ENCODE measurements around the gene CTDSP2.
A peak's percentile ranks its signal among the peaks of the same experiment; 100 is the strongest.
"Not testable (repeated sequence)": the region's sequence is repeated elsewhere in the genome, so short reads cannot be mapped to it uniquely, and the experiment has no call there.

The CTDSP2 gene, protein sequence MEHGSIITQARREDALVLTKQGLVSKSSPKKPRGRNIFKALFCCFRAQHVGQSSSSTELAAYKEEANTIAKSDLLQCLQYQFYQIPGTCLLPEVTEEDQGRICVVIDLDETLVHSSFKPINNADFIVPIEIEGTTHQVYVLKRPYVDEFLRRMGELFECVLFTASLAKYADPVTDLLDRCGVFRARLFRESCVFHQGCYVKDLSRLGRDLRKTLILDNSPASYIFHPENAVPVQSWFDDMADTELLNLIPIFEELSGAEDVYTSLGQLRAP

DNA sequence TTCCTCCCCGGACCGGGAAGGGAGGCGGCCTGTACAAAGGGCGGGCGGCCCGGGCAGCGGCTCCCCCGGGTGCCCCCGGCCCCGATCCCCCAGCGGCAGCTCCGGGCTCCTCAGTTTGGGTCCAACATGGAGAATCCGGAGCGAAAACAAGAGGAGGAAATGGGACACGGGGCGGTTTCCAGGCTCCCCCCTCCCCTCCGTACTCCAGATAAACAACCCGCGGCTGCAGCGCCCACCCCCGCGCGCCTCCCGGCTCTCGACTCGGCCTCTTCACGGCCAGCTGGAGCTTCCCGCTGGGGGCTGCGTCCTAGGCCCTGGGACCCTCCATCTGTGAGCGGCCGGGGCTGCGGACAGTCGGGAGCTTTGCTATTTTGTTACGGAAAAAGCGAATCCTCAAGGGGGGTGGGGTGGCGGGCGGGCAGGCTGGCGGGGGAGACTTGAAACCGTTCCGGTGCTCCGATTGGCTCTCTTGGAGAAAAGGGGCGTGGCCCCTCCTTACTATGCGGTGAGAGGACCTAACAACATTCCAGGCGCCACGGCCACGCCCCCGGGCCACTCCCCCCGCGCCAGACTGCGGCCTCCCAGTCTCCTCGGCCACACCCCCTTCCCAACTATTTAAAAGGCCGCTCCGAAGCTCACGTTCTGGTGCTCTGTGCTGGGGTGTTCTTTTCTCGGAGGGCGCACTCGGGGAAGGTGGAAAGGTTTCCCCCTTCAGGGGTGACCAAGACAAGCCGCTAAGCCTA is at the start of gene CTDSP2:
CTDSP2 (minus strand) TSS at position 153 of the 743 bp plus-strand sequence. CDS start 294 bp downstream, outside the sequence.
- DNase-seq (ENCODE audit: low read depth) = peak; percentile 84

DNA sequence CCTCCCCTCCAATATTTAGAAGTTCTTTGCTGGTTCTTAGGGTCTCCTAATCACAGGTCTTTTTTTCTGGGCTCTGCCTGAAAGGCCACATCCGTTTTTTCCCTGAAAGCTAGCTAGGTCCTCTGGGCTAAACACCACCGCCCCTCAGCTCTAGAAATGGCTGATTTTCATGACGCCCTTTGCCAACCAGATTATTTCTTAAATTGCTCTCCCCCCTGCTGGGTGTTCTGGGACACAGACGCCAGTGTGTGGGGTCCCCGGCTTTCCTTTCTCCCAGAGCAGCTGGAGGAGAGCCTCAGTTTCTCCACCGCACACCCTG is 49.5 kb upstream of the CTDSP2 start:
- DNase-seq (ENCODE audit: low read depth) = no peak

DNA sequence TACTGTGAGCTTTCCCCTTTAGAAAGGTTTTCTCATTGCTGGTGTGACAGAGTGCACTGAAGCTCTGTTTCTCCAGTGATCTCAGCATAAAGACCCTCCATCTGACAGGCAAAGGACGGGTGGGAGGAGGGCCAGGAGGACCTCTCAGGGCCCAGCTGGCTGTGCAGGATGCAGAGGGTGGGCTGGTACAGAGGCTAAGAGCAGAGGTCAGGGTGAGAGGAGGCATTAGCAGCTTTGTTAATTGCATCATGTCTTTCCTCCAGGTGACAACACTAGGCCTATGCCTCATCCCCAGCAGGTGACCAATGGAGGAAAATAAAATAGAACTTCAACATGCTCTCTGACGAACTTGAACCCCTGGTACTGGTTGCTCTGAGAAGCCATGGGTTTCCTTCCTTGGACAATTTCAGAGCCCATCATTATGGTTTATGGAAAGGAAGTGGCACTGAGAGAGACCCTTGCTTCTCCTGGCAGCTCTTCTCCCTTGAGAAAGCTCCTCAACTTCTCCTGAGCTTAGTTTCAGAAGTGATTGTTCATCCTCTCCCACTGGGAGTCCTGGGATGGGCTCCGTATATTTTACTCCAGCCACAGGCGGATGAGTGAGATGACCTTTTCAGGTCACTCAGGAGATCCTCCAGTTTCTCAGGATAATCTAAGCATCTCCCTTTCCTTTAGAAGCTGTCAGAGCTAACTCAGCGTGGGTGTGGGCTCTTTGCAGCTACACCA is 49.0 kb upstream of the CTDSP2 start:
- no peak for DNase-seq (ENCODE audit: low read depth)

DNA sequence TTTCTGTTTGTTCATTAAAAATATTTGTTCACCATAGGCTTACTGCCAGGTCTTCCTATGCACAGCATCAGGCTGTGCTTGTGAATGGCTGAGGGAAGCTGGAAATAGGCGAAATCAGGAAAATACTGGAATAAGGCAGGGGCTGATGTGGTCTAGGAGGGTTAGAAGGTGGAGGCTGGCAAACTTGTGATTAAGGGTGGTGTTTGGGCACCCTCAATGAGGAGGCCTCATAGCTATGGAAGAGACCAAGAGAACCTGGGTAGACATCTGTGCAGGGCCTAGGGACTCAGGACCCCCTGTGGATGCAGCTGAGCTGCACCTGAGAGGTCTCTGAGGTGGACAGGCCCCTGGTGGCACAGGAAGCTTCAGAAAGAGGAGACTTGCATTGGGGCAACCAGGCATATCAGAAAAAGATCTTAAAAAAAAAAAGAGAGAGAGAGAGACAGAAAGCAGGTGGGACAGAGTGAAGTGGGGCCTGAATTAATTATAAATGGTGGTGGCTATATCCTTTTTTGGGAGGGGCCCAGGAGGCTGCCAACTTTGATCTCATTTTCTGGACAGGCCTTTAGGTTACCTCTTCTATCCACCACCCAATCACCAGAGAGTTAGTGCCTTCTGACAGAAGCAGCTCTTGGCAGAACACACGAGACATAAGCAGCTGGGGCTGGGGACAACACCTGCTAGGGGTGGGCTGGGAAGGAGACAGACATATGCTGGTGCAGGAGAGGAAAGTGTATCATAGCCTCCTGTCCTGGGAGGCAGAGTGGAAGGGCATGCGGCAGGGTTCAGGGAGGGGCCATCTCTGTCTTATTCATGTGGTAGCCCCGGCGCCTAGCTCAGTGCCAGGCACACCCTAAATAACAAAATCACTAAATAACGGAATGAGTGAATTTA is 48.1 kb upstream of the CTDSP2 start:
- DNase-seq (ENCODE audit: low read depth) = no peak

DNA sequence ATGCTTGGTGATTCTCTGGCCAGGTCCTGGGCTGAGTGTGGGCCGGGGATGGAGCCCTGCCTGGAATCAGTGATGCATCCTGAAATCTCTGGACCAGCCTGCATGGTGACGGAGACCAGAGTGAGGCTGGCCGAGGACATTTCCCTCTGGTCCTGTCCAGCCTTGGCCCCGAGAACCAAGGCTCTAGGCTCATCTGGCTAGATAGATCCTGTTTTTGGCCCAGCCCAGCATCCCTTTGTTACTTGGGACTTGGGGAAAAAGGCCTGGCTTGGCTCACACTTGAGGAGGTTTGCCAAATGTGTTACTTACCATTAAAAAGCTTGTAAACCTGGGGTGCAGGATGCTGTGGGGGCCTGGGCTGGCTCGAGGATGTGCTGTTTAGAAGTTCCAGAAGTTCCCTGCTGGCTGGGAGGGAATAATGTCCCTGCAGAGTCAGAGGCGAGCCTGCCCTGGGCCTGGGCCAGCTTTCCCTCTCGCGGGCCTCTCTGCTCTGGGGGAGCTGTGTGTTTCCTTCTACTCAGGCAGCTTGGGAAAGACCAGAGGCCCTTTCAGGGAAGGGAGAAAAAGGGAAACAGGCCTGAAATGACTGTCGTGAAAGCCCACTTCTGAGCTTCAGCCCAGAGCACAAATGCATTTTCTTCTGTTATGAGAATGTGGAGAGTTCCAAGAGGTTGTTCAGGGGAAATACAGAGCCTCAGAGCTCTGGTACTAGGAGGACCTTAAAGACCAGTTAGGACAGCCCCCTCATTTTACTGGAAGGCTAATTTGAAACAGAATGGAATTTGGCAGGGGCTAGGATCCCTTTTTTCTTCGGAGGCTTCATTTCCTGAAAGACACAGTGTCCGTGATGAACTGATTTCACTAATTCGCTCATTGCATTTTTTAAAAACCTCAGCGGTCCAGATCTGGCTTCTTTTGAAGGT is 47.2 kb upstream of the CTDSP2 start:
- no peak for DNase-seq (ENCODE audit: low read depth)

DNA sequence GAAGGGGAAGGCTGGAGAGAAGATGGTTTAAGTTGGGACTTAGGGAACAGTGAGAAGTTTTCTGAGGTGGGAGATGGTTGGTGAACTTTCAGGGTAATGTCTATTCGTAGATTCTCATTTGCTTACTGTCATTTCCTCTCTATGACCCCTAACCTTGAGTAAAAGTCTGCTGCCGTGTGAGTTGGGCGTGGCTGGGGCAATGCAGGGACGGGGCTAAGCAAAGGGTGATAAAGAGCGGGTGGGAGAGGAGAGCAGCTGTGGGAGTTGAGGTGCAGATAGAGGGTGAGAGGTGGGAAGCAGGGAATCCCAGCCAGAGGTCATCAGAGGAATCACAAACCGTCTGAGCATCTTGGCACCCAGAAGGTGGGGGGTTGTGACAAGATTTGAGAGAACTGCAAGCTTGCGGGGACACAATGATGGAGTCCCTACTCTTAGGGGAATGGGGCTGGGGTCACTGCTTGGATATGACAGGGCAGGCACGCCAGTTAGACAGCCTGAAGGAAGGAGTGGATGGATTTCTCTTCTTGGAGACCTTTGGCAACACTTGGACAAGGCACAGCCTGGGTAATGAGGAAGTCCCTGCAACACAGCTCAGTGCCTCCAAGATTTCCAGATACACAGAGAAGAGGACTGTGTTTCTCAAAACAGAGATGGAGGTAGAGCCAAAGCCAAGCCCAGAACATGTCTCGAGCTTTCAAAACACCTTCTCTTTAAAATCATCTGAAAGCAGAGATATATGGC is 45.9 kb upstream of the CTDSP2 start:
- no peak for DNase-seq (ENCODE audit: low read depth)

DNA sequence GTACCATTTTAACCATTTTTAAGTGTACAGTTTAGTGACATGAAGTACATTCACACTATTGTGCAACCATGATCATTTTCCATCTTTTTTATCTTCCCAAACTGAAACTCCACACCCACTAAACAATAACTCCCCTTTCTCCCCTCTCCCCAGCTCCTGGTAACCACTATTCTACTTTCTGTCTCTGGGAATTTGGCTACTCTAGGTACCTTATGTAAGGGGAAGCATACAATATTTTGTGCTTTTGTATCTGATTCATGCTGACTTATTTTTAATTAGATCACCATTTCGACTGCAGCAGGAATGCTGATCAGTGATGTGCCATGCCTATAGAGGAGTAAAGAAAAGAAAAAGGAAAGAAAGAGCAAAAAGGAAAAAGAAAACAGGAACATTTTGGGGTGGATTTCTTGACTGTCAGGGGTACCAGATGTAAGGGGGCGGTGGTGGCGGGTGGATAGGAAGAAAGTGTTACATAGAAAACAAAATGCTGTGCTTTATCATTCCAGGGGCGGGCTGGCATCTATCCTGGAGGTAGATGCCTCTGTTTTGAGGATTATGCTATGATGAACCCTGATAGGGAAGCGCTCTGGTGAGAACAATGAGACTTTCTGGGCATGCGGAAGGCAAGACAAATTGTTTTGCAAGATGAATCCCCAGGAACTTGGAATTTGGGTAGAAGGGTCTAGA is 45.2 kb upstream of the CTDSP2 start:
- no peak for DNase-seq (ENCODE audit: low read depth)

DNA sequence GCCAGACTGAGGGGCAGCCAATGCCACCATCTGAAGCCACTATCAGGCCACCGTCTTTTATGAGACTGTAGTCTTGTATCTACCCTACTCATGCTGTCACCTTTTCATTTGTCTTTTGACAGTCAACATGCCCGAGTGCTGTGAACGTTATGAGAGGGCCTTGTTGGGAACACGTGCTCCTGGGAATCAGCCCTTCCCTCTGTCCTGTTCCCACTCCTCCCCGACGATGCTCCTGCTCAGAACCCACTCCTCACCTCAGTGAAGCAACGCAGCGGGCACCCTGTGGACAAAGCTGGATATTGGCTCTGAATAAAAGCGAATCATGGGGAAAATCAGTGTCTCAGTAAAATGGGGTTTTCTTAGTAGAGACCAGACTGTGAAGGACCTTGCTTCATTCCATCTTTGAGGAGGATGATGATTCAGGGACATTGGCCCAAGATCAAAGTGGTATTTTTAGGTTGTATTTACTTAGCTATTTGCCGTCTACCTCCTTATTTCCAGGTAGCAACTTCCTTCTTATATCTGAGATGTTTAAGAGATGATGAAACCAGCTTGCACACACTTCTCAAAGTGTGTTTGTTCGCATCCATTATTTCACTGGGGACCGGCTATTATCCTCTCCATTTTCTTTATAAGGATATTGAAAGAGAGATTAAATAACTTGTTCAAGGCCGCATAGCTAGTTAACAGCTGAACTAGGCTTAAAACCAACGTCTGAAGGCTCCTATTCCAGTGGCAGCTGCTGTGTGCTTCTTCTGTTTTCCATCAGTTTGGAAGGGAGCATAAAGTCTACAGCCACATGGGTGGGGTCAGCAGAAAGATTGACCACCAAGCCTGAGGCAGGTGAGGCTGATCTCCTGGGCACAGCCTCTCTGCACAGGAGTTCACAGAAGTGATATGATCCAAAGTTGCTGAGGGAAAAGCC is 43.9 kb upstream of the CTDSP2 start:
- DNase-seq (ENCODE audit: low read depth) = no peak

DNA sequence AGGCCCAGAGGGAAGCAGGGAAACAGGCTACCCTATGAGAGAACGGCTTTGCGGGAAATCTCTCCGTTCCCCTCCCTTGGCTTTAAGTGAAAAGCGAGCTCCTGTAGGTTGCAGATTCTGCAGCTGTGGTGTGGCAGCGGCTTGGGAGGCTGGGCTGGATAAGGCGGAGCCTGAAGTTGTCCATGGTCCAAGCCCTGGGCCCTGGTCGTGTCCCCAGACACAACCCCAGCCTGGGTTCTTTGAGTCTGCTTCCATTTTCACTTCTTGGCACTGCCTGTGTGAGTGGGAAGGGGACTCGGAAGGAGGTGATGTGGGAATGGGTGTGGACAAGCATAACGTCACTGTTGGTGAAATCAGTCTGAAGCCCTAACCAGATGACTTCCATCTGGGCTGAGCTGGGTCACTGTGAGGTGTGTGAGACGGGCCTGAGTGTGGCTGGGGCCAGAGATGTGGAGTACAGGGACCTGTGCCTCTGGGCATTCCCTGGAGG is 43.0 kb upstream of the CTDSP2 start:
- no peak for DNase-seq (ENCODE audit: low read depth)

DNA sequence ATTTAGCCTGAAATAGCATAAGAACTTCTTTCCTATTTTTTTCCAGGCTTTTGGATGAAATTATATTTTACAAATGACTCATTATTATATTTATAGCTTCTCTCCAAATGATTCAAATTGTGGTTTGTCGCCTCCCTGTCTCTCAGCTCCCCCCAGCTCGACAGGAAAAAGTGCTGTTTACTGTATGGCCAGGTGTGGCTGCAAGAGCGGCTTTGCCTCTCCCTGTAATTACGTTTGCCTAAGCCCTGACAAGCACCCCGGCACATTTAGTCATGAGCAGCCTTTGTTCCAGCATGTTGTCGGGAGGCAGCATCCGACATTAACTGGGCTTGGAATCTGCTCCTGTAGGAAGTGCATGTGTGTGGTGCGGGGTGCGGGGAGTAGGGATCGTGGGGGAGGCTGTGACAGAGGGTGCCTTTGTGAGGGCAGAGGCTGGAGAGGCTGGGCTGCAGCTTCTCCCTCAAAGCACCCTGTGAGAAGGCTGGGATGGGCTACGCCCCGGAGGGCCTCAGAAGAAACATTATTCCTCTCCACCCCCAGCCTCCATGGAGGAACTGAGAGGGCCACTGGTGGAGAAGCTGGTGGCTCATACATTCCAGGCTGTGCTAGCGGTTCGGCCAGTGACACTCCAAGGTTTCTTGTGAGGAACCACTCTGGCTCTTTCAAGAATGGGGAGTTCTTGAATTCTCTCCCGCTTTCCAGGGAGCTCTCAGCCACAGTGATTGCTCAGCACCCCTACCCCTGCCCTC is 42.1 kb upstream of the CTDSP2 start:
- DNase-seq (ENCODE audit: low read depth) = no peak

DNA sequence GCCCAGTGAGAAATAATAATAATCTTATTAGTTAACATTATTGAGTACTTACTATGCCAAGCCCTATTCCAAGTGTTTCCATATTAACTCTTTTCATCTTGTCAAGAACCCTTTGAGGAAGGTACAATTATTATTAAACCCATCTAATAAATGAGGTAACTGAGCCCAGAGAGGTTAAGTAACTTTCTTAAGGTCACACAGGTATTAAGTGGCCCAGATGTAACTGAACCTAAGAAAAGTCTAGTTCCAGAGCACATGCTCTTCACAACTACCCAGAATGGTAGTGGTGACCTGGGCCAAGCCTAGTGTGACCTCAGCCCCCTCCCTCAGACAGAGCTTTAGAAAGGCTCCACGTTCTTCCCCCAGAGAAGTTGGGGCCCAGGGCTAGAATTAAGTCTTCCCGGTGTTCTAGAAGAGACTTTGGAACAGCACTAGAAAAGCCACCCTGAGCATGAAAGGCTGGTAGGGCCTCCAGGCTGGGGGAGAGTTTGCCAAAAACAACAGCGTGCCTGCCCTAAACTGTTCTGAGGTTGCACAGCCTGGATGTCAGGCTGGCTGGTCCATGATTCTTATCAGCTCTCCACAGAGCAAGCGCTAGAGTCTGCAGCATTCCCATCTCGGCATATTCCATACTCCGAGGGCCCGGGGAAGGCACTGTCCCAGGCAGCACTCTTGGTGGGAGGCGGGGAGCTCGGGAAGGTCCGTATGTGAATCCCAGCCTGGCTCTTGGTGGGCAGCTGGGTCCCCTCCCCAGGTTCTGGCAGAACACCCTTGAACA is 41.3 kb upstream of the CTDSP2 start:
- DNase-seq (ENCODE audit: low read depth) = no peak

DNA sequence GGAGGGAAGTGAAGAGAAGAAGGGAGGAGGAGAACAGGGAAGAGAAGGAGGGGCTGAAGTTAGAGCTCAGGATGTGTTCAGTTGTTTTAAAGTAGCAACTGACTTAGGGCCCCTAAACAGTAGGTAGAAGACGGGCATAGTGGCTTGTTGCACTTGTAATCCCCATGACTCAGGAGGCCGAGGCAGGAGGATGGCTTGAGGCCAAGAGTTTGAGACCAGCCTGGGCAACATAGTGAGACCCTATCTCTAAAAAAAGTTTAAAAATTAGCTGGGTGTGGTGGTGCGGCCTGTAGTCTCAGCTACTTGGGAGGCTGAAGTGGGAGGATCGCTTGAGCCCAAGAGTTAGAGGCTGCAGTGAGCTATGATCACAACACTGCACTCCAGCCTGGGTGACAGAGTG is 40.4 kb upstream of the CTDSP2 start:
- DNase-seq (ENCODE audit: low read depth) = not testable (repeated sequence)

DNA sequence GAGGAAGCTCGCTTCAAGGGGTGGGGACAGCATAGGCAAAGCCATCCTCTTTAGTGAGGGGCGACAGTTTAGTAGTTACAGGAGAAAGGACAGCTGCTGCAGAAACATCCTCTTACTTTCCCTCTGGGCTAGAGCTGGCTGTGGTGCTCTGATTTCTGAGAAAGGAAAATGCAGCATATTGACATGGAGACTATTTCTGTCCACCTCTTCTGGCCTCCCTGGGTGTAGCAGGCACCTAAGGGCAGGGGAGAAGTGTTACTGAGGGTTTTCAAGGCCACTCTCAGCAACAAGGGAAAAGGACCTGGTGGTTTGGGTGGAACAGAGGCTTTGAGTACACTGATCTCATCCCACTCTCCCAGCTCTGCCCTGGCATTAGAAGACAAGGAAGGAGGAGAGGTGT is 40.0 kb upstream of the CTDSP2 start:
- DNase-seq (ENCODE audit: low read depth) = no peak

DNA sequence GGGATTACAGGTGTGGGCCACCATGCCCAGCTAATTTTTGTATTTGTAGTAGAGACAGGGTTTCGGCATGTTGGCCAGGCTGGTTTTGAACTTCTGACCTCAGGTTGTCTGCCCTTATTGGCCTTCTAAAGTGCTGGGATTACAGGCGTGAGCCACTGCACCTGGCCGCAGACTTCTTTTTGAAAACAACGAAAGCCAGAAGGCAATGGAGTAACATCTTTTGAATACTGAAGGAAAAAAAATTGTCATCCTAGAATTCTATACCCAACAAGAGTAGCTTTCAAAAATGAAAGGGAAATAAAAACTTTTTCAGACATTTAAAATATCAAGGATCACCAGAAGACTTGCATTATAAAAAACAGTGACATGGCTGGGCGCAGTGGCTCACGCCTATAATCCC is 38.7 kb upstream of the CTDSP2 start:
- no peak for DNase-seq (ENCODE audit: low read depth)

DNA sequence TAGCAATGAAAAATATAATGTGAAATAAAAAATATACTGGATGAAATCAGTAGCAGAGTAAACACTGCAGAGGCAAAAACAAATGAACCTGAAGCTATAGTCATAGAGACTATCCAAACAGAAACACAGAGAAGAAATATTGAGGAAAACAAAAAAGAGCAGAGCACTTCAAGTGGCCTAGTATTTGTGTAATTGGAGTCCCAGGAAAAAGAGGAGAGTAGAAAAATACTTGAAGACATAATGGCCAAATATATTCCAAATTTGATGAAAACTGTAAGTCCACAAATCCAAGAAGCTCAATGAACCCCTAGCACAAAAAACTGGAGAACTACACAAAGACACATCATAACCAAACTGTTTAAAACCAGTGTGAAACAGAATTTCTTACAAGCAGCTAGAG is 37.2 kb upstream of the CTDSP2 start:
- no peak for DNase-seq (ENCODE audit: low read depth)

DNA sequence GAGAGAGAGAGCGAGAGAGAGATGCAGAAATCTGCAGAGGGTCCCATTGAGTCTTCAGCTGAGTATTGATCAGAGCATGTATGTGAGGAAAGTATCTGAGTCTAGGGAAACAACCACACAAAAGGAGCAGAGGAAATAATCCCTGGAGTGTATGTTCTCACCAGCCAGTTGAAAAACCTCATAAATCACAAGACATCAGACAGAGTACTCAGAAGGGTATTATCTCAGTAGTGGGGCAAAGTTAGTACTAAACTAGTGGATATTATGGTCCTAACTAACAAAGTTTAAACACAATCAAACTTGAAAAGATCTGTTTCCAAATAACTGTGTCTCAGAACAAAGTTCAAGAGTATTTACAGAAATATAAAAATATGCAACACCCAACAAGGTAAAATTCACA is 36.5 kb upstream of the CTDSP2 start:
- no peak for DNase-seq (ENCODE audit: low read depth)

DNA sequence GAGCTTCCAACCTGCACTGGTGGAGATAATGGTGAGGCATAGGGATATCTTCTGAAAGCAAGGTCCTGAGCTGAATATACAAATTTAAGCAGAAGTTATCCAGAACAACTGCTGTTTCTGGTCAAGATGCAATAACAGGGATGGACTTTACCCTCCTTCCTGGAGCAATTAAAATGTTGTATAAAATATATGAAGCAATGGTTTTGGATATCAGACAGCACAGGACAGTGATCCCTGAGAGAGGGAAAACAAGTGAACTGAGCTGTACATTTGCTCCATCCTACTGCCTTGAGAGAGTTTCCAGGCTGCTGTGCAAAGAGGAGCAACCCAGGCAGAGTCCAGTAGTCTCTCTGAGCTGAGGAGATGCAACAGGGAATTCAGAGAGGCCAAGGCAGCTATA is 36.0 kb upstream of the CTDSP2 start:
- DNase-seq (ENCODE audit: low read depth) = no peak
